ENCODE measurements around the gene ARHGEF37.

GRCh38 chr5:149593370-149593769 is 12.1 kb downstream of the ARHGEF37 start:
- TF ChIP-seq, protein P1, sequence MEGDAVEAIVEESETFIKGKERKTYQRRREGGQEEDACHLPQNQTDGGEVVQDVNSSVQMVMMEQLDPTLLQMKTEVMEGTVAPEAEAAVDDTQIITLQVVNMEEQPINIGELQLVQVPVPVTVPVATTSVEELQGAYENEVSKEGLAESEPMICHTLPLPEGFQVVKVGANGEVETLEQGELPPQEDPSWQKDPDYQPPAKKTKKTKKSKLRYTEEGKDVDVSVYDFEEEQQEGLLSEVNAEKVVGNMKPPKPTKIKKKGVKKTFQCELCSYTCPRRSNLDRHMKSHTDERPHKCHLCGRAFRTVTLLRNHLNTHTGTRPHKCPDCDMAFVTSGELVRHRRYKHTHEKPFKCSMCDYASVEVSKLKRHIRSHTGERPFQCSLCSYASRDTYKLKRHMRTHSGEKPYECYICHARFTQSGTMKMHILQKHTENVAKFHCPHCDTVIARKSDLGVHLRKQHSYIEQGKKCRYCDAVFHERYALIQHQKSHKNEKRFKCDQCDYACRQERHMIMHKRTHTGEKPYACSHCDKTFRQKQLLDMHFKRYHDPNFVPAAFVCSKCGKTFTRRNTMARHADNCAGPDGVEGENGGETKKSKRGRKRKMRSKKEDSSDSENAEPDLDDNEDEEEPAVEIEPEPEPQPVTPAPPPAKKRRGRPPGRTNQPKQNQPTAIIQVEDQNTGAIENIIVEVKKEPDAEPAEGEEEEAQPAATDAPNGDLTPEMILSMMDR (conservative IDR thresholded peaks at IDR 0.05; ENCODE audit: low read length), result no peak
- TF ChIP-seq EZH2phosphoT487 (IDR thresholded peaks at IDR 0.05; ENCODE audit: borderline replicate concordance), result no peak

Data from Loucy (cell line).